HG03045 (cell line): ENCODE data around the gene SCN4A.
"Not testable (repeated sequence)": the region's sequence is repeated elsewhere in the genome, so short reads cannot be mapped to it uniquely, and the experiment has no call there.

Source experiments
- ATAC-seq: cut with Tn5 transposase; IDR thresholded peaks from one replicate; pipeline ENCODE4 v1.9.1; 2021; ENCODE audit warnings: mild to moderate bottlenecking, moderate library complexity; ENCODE audit not compliant: unreplicated experiment

The SCN4A gene

DNA sequence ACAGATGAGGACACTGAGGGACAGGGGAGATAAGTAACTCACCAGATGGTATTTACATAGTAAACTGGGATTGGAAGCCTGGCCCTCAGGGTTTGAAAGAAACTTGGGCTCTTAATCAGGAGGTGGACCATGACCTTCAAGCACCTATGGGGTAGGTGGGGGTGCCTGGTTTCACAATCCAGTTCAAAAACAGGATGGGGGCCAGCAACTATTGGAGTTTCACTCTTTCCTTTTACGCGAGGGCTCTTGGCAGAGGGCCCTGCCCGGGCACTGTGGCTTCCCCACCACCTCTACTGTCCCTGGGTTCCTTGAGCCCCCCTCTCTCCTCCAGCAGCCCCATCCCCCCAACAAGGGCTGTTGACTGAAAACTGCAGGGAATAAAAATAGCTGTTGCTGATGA lies 14.1 kb upstream of the SCN4A start:
- ATAC-seq = no peak

DNA sequence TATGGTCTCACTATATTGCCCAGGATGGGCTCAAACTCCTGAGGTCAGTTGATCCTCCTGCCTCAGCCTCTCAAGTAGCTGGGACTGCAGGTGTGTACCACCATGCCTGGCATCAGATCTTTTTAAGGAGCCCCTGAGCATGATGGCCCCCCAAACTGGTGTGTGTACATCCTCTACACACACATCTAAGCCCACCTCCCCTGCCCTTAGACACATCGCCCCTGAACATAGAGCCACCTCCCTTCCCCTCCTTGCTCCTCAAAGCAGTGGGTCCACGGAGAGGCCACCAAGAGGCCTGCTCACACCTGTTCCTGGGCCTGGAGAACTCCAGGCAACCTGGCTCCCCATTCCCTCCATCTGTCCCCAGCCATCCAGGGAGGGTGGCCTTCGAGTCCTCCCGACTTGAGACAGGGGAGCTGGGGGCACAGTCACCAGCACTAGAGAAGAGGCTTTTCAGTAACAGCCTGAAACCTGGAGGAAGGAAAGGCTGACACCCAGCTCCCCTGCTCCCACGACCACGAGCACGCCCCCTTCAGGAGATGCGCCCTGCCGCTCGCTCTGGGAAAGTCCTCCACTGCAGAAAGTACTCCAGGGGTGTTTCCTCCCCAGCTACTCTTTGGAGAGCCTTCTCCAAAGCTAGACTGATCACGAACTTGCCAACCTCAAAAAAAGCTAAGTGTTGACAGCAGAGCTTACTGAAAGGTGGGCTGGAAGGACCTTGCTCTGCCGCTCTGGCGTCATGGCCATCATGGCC lies 12.8 kb upstream of the SCN4A start:
- ATAC-seq = no peak

- no peak for ATAC-seq
Measured at GRCh38 chr17:63984651-63985386, 12.1 kb upstream of the SCN4A start.

GRCh38 chr17:63984236-63984635 lies 11.5 kb upstream of the SCN4A start:
- ATAC-seq = no peak

GRCh38 chr17:63983320-63983719 lies 10.6 kb upstream of the SCN4A start:
- ATAC-seq = no peak

DNA sequence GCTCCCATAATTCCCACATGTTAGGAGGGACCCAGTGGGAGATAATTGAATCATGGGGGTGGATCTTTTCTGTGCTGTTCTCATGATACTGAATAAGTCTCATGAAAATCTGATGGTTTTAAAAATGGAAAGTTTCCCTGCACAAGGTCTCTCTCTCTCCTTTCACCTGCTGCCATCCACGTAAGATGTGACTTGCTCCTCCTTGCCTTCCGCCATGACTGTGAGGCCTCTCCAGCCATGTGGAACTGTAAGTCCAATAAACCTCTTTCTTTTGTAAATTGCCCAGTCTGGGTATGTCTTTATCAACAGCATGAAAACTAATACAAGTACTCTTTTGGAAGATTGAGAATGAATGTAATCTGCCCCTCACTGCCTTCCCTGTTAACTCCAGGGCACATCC lies 9.9 kb upstream of the SCN4A start:
- not testable (repeated sequence) for ATAC-seq

GRCh38 chr17:63978272-63979200 lies 5.8 kb upstream of the SCN4A start:
- no peak for ATAC-seq

DNA sequence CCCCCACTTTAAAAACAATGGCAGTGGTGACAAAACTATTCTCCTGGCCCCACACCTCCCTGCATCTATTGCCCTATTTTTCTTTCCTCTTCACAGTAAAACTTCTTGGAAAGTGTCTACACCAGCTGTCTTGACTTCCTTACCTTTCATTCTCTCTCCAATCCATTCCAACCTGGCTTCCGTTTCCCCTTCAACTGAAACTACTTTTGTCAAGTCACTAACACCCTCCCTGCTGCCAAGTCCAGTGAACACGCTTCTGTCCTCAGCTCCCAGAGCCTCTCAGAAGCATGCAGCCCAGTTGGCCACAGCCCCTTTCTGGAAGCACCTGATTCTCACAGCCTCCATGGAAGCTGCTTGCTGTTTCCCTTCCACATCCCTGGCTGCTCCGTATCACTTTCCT lies 4.0 kb upstream of the SCN4A start:
- ATAC-seq = no peak

GRCh38 chr17:63975541-63976092 lies 2.9 kb upstream of the SCN4A start:
- ATAC-seq = no peak

DNA sequence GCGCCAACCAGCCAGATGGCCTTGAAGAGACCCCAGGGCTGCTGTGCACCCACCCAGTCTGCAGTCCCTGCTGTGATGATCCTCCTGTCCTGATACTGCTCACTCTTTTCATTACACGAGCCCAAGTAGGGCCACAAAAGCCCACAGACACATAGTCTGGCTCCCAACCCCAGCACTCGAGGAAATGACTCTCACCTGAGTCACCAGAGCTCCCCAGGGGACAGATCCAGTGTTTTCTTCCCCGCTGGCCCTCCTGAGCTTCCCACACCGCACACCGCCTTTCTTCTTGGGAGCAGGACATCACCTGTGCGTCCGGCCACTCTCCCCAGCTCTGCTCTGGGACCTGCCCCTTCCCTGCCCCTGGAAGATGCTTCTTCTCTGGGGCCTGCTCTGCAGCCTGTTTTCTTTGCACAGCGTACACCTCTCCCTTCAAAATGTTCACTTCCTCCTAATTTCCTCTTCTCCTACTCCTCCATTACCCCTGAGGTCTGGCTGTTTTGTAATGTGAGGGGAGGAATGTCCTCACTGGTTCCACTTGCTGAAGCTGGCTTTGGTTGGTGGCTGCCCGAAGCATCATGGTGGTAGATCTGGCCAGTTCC lies 2.0 kb upstream of the SCN4A start:
- ATAC-seq = no peak

DNA sequence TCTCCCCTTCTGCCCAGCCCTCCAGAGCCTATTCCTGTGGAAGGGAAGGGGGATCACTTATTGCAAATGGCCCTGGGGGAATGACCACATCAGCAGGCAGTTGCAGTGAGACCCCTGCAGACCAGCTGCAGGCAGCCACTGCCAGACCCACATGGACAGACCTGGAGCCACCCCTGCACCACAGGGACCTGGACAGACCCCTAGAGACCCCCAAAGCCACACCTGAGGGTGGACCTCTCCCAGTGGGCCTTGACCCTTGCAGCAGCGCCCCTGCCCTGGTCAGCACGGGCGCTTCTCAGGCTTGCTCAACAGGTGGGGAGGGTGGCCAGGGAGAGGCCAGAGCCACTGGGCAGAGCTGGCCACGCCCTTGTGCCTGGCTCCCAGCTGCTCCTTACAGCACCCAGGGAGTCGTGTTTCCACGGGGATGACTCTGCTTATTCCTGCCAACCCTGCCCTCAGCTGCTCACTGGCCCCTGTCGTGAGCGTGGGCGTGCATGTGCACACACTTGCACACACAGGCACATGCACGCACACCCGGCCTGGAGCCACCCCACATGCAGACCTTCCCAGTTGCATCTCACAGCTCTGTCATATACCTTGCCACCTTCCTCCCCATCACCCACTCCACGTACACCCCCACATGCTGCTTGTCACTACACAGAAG lies 1.3 kb upstream of the SCN4A start:
- ATAC-seq = no peak

GRCh38 chr17:63973247-63973646 lies 529 bp upstream of the SCN4A start:
- ATAC-seq = no peak

GRCh38 chr17:63969278-63969677 lies 3.4 kb downstream of the SCN4A start:
- ATAC-seq = no peak

GRCh38 chr17:63967953-63968352 lies 4.8 kb downstream of the SCN4A start:
- ATAC-seq = no peak

DNA sequence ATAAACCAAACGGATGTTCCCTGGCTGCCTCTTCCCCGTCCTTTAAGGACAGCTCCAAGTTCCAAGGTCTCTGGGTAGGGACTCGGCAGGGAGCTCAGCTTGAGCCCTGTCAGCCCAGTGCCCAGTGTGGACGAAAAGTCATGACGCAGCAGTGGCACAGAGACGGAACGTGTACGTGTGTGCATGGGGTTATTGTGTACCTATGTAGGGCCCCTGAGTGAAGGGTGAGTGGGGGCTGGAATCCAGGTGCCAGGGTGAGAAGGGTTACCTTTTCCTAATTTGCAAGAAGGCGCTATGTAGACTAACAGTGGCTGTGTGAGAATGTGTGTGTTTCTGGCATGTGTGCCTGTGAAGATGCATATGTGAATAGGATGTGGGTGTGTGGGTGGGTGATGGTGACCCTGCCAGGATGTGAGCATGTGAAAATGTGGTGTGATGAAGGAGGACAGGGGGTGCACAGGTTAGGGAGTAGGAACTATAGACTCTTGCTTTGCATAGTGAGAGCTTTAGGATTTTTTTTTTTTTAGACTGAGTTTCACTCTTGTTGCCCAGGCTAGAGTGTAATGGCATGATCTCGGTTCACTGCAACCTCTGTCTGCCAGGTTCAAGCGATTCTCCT lies 6.0 kb downstream of the SCN4A start:
- ATAC-seq = no peak

- ATAC-seq = no peak
Measured at GRCh38 chr17:63963123-63963522, 9.6 kb downstream of the SCN4A start.

- ATAC-seq = no peak
Measured at GRCh38 chr17:63962298-63962744, 10.4 kb downstream of the SCN4A start.

DNA sequence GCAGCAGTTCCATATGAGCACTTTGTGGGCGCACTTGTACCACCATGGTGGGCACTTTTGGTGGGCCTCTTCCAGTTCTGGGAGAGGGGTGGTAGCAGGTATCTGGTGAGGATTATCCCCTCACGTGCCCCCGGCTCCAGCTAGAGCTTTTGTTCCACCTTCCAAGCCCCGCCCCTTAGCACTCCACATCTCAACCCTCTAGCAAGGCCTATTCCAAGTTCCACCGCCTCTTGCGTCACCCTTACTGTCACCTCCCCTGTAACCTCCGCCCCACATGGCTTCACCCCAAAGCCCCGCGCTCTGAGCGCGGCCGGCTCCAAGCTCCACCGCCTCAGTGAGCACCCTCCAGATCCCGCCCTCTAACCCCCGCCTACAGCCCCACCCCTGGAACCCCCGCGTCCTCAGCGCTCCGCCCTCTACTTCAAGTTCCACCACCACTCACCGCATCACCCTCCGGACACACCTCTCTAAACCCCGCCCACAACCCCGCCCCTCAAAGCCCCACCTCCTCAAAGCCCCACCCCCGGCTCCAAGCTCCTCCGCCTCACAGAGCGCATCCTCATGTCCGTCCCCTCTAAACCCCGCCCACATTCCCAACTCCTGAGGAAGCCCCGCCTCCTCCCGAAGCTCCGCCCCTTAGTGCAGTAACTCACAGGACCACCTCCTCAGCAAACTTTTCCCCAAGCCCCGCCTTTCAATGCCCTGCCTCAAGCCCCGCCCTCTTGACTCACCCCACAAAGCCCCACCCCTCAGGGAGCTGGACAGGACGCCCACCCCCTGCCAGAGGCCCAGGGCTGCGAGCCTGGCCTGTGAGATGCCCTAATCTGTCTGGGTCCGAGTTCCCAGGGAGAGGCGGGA lies 11.1 kb downstream of the SCN4A start:
- no peak for ATAC-seq

DNA sequence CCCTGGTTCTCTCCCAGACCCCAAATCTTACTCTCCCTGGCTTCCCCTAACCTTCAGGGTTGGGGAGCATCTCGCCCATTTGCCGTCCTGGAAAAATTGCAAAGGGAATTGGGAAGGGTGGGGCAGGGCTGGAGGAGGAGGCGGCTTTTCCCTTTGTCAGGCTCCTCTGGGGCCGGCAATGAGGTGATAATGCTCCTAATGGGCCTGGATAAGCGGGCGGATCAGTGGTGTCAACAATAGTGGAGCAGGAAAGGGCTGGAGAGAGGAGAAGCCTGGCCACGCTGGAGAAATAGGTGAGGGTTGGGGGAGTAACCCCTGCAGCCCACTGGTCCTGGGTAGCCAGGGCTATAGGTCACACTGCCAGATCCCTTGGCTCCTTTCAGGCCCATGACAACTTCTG lies 12.3 kb downstream of the SCN4A start:
- ATAC-seq = no peak
